GM19351 (cell line): Measurements from ENCODE around the gene TMEM164.

Source experiments
- ATAC-seq: cut with Tn5 transposase; IDR thresholded peaks from one replicate; pipeline ENCODE4 v1.9.1; 2021; ENCODE audit warnings: mild to moderate bottlenecking, moderate library complexity; ENCODE audit not compliant: unreplicated experiment

The TMEM164 gene

DNA sequence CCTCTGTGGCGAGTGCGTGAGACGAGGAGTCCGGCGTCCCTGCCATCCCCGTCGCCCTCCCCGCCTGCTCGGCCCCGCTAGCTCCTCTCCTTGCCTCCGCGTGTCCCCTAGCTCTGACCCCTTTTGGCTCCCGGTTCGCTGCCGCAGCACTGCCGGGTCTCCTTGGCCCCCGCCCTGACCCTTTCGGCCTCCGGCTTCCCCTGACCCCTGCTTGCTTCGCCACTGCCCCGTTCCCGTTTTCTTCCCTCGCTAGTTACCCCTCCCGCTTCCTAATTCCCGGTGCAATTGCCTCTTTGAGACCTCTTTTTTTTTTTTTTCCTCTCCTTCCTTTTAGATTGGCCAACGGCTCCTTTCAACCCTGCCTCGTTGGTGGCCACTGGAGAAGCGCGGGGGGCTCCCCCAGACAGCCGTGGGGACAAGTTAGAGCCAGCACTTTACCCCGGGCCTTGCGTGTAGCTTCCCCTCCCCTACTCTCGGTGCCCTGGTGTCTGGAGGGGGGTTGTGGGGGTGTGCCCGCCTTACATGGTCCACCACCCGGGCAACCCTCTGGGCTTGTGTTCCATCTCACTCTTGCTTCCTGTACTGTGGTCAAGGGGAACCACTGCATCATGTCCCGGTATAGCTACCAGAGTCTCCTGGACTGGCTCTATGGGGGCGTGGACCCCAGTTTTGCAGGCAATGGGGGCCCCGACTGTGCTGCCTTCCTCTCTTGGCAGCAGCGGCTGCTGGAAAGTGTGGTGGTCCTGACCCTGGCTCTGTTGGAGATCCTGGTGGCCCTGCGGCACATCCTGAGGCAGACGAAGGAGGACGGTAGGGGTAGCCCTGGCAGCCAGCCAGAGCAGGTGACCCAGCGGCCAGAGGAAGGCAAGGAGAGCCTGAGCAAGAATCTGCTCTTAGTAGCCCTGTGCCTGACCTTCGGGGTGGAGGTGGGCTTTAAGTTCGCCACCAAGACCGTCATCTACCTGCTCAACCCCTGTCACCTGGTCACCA, 548 bp downstream of the TMEM164 start:
- ATAC-seq: no peak

DNA sequence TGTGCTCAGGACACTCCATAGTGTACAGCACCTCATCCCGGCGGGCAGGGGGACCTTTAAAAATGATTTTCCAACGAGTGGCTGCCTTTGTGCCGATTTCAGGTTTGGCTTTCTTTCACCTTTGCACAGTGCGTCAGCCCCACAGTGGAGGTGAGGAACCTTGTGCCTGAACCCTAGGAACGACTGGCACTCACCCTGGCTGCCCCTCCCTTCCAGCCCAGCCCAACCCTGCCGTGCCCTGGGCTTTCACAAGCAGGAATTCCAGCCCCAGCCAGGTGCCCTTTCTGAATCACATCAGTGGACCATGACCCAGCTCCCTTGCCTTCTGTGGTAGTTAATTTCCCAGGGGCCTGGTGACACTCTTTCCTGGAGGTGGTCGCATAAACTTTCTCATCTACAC, 1.3 kb downstream of the TMEM164 start:
- ATAC-seq: no peak

DNA sequence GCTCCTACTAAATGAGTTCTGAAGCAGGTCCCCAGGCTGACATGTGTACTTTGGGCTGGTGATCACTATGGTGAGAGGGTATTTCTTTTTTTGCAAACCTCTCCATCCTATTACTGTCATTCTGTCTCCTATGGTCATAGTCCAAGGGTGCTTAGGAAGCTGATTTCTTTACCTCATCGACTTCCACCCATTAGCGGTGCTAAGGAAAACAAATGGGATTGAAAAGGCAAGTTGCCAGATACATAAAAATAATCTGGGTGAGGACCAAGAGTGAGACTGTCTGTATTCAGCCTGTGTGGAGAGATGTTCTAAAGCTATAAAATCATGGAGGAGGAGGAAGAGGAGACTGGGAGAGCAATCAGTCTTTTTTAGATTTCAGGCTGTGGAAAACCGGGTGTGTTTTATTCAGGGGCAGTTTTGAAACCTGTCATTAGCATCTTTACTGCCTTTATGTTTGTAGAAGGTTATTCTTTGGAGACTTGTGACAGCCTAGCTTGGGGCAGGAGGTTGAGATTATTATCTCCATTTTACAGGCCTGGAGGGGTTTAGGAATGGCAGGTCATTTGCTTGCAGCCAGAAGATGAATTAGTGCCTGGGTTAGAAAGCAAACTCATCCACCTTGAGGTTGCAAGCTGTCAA, 1.9 kb downstream of the TMEM164 start:
- no peak for ATAC-seq

DNA sequence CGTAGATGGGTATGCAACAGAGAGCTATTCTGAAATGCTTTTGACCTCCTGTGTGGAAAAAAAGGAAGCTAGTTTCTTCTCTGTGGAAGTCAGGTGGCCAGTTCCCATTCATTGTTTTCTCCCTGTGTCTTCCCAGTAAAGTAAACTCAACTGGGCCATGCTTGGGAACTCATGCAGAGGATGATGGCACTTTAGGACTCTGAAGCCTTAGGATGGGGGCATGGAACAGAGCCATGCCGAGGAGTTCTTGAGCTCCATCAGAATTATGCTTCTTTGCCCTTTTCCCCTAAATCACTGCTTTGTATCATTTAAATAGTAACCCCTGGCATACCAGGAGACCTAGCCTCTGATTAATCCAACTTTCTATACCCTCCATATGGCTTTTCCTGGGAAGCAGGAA, 3.2 kb downstream of the TMEM164 start:
- ATAC-seq: no peak

DNA sequence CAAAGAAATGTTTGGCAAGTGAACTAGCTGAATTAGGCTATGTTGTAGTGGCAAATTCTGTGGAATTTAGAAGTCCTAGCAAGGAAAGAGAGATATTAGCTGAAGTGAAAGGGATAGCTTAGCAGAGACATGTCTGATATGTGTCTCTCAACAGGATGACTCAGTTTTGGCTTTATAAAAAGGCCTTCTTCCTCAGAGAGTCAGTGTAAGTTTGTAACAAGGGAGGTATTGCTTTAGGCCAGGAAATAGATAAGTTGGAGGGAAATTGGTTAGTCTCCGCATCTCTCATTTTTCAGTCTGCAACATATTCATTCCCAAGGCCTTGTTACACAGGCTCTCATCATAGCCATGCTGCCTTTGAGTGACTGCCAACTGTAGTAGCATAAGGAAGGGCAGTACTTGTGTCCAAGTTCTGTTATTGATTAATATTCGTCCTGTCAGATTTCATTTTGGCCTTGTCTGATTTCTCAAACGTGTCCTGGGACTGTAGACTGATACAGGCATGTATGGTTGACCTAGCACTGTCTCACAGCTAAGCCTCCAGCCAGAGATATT, 4.0 kb downstream of the TMEM164 start:
- ATAC-seq: no peak

DNA sequence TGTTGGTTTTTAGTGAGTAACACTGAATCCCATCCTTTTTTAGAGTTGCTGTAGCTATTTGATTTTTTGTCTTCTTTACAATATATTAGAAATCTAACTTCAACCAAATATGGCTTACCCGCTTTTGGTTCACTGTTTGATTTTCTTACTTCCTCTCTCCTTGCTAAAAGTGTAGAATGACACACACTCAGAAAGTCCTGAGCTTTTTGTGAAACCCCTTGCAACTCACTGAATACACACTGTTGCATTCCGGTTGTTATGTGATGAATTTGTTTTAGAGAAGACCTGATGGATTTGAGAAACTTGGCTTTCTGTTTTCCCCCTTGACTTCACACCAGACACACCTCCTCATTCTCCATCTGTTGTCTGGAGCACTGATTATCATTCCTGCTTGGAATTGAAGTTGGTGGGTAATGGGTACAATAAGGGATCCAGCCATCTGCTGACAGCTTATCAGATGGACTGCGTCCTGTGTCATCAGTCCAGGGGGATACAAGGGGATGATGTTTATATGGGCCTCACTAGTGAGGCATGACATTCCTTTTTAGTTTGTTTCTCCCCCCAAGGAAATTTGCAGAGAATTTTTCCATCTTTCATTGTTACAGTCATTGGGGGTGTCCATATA, 5.2 kb downstream of the TMEM164 start:
- ATAC-seq: peak; percentile 34

DNA sequence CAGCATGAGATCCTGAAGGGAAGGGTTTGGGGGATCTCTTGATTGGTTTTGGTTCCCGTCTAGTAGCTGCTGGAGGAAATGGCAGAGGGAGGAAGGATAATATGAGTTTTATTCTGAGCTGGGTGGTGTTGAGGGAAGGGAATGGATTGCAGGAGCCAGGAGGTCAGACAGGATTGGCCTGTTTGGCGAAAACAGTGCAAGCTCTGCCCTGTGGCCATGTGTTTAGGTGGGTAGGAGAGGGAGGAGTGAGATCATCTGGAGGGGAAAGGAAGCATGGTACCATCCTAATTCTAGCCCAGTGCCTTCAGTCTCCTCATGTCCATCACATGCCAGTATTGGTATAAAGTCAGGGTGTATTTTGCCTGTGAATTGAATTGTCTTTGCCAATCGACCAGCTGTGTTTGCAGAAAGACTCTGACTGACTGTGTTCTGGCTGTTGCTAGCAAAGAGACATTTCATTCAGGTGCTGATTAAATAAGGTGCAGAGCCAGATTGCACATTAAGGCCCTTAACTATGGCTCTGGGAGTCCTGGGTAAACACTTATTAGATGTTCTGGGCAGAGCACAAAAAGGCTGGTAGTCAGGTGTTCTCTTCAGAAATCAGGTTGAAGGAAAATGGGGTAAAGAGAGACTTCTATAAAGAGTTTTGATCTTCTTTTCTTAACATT, 10.0 kb downstream of the TMEM164 start:
- no peak for ATAC-seq

DNA sequence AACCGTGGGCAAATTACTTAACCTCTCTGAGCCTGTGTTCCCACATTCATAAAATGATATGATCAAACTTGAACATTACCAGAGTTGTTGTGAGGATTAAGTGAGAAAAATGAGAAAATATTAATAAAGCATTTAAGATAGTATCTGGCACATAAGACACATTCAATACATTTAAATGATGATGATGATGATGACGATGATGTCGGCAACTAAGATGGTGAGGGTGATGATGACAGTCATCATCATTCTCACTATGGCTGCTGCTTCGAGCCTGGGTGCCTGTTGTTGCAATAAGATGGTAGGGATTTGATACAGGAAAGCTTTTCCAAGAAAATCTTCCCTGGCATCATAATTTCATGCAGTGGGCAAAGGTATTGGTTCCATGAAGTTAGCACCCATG, 11.1 kb downstream of the TMEM164 start:
- ATAC-seq: no peak

DNA sequence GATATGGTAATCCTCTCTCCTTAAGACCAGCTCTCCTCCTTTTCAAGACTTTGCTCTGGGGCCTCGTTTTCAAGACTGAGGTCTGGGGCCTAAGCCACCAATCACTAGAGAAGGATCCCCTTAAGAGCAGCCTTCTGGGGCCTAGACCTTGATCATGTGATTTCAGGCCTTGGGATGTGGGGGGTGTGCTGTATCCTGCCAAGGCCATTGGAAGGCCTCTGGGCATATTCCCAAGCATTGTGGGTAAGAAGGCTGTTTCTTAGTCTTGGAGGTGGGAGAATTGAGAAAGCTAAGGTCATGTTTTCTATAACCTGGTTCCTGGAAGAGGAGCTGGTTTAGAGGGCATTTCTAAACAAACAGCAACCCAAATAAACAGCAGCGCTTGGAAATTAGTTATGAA, 12.1 kb downstream of the TMEM164 start:
- no peak for ATAC-seq

DNA sequence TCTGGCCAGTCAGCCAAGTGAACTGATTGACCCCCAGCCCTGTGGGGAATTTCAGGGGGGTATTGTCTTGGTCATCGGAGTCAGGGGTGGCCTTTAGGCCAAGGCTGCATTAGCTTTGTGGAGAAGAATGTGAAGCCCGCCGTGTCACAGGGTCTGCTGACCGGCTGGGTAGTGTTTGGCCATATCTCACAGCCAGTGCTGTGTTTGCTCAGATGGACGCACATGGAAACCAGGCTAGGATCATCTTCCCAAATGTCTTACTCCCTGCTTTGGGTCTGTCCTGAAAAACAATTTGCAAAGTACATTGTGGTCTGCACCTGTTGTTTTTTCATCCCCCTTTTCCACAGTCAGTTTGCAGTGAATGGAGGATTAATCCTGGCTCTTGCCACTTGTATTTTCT, 13.0 kb downstream of the TMEM164 start:
- ATAC-seq: no peak

DNA sequence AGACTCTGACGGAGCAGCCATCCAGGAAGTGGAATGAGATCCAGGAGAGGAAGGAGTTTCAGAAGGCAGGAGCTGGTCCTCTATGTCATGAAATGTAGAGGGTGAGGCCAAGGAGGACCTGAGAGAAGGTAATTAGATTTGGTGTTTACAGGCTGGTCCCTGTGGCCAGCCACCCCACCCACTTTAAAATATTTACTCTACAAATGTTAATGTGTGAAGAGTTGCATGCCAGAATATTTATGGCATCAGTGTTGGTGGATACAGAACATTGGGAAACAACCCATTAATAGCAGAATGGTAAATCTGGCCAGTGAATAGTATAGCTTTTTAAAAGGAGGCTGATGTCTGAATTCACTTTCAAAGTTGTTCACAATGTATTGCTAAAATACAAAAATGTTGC, 17.6 kb downstream of the TMEM164 start:
- no peak for ATAC-seq

DNA sequence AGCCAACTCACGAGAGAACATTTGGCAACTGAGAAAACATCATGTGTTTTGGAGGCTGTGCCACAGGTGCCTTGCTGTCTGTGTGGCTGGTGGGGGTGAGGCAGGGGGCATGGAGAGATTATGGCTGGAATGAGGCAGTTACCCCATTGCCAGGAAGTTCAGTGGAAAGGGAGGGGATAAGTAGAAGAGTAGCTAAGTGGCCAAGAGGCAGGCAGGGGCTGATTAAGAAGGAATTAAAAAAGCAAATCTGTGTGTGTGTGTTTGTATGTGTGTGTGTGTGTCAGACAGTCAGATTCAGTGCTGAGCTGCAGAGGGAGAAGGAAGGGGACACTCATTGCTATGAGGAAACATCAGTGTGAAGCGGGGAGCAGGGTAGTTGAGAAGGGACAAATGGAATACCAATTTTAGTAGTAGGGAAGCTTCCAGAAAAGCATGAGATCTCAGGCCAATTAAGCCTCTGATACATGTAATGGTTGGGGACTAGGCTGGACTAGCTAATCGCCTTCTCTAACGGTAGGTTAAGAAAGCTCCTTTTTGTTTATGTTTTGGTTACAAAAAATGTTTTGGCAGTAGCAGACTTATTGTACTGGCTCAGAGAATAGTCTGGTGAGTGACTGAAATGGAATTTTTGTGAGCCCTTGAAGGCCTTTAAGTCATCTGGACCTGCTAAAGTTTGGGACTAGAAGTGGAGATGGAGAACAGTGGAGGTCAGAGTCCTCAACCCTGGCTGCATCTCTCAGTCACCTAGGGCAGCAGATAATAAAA, 18.5 kb downstream of the TMEM164 start:
- ATAC-seq: no peak

DNA sequence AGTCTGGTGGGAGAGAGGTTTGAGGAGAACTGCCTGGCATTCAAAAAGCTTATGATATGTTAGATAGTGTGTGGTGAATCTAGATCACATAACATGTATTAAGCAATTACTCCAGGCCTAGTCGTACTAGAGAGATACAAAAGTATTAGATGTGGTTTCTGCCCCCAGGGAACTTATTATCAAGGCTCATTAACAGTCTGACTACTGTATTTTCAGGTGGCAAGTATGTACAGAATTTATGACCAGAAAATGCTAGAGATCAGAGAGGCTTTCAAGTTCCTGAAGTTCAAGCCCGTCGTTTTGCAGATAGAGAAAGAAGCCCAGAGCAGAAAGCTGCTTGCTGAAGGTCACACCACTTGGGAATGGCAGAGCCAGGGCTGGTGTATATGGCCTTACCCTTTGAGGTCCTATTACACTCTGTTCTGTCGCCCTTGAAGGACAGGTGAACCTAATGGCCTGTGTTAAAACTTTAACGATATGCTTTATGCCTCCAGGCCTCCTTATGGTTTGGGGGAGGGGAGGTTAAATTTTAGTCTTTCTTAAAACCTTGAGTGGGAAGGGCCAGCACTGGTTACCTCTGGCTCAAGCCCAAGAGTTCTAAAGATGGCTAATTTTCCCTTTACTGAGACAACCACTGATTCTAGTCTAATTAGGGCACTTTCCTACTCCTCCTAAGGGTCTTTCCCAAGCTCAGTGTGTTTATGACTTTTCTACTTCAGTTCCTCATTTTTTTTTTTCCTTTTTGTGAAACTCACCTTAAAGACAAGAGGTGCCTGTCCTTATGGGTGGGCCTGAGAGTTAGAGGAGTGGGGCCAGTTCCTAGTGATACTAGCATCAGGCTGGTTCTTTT, 19.9 kb downstream of the TMEM164 start:
- ATAC-seq: no peak

DNA sequence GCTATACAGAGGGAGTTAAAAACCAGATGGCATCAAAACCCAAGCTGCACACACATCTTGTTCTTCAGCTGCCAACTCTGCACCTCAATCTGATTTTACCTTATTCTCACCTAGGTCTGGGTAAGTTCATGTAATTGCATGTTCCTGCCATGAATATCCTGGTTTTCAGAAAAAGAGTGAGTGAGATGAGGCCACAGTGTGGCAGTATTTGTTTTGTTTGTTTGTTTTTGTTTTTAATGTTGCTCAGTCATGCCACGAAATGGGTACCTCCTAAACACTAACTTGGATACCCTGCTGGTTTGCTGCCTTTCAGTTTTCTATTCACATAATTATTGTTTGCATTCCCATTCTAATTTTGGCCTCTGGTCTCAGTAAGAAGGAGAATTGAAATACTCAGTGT, 22.5 kb downstream of the TMEM164 start:
- no peak for ATAC-seq

DNA sequence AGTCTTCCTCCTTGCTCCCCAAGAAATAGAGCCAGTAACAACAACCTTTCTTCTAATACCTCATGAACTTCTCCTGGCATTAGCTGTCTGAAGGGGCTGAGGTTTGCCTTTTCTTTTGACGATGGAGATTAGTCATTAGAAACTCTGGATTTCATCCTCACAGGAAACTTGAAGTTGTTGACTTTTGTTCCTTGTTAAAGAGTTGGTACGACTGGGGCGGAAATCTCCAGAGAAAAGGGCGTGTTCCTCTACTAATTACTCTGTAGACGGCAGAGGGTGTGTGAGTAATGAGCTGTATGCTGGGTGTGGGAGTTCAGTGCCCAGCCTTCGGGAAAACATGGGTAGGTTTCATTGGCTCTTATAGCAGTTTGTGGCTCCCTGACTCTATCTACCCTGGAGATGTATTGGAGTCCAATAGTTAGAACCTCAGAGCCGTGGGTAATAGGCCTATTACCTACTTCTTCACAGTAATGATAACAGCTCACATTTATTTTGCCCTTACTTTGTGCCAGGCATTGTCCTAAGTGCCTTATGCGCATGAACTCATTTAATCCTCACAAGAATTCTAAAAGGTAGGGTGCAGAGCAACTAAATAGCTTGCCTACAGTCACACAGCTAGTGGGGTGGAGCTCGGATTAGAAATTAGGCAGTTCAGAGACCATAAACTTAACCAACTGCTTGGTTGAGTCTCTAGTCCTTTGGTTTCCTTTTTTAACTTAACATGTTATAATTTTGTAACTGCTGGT, 23.4 kb downstream of the TMEM164 start:
- ATAC-seq: no peak

DNA sequence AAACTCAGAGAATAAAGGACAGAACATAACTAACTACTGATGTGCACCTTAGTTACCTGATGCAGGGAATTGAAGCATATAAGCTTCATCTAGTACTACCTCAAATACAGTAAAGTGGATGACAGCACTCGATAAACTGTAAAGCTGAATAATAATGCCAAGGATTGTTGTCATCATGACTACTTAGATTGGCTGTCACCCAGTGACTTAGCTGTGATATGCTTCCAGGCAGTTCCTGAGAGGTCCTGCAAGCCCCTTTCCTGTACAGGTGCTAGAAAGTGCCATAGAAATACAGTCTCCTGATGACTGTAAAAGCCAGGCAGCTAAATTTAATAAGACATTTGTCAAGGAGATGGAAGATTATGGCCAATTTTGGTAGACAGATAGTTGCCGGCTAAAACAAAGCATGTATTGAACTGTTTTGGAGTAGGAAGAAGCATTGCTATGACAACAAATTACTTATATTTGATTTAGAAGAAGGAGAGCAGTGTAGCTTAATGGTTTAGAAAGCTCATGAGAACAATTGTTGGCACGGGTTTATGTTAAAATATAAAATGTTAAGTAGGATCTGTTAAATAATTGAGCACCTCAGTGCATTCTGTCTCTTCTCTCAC, 29.7 kb downstream of the TMEM164 start:
- ATAC-seq: no peak

DNA sequence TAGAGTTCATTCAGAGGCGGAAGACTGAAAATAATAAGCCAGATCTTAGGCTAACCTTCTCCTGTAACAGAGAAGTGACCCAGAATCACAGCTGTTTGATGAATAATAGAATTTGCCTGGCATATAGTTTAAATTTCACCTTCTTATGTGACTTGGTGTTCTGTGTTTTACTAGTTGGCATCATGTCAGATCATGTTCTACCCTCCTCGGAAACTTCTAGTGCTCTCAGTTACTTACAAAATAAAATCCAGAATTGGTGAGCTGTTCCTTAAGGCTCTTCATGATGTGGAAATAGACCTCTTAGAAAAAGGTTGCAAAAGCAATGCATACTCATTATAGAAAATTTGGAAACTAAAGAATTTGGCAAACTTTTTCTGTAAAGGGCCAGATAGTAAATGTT, 31.1 kb downstream of the TMEM164 start:
- no peak for ATAC-seq
